BJ (cell line): ENCODE results near the gene ARHGAP26. TPM values are rescaled to one million over a fixed set of nuclear protein-coding genes. Genes with fewer than 3 reads are reported as not detected.
"Not testable (repeated sequence)": the region's sequence is repeated elsewhere in the genome, so short reads cannot be mapped to it uniquely, and the experiment has no call there.

Experiments used
- CTCF ChIA-PET: fragments of 350-600 bp; formaldehyde crosslinking; extraction: SDS; loops from one replicate; lab custom pipeline; 2021; ENCODE audit warnings: antibody characterized with exemption, inconsistent platforms; lab: Yijun Ruan, JAX
- POLR2A ChIA-PET: fragments of 300-600 bp; sonication (Branson Sonifier 250); formaldehyde crosslinking; extraction: SDS; loops from one replicate; lab custom pipeline; 2021; ENCODE audit warnings: antibody characterized with exemption; lab: Charles Lee
- DNase-seq: peaks from one replicate; pipeline ENCODE4 v3.0.0-alpha.2; 2011; ENCODE audit warnings: low read depth
- H3K27me3 ChIP-seq: 2 replicates; pipeline ENCODE4 v1.6.0; 2011; ENCODE audit warnings: low read length; ENCODE audit not compliant: control insufficient read depth, insufficient read depth
- H3K36me3 ChIP-seq: 2 replicates; pipeline ENCODE4 v1.5.1; 2011; ENCODE audit warnings: low read length; ENCODE audit not compliant: control insufficient read depth, insufficient read depth
- H3K4me3 ChIP-seq: 2 replicates; pipeline ENCODE4 v1.5.1; 2011; ENCODE audit warnings: low read depth, mild to moderate bottlenecking, control low read depth, low read length
- polyA plus RNA-seq: library from polyadenylated mRNA; depleted of rRNA; stranded (reverse); fragments of >200 nt; gene quantifications from 2 replicates; pipeline ENCODE4 v1.2.3, GENCODE V29; 2011
- TF ChIP-seq, protein P1 (sequence below): IDR thresholded peaks from 2 replicates; pipeline ENCODE4 v1.5.1; 2011; ENCODE audit warnings: low read depth, mild to moderate bottlenecking, control low read depth, inconsistent platforms, low read length, moderate library complexity; ENCODE audit not compliant: insufficient read depth

The ARHGAP26 gene
- polyA plus RNA-seq, 1 experiment: 4.8 TPM

DNA sequence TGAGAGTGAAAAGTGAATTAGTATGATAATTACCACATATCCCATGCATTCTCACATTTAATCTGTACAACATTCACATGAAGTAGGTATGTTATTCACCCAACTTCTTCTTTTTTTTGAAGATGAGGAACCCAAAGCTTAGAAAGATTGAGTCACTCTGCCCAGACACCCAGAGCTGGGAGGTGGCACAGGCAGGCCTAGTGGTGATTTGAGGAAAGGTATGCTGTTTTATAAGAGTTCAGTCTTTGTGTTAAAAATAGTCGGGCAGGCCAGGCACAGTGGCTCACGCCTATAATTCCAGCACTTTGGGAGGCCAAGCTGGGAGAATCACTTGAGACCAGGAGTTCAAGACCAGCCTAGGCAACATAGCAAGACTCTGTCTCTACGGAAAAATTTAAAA is 348.0 kb downstream of the ARHGAP26 start:
- TF ChIP-seq, protein P1, sequence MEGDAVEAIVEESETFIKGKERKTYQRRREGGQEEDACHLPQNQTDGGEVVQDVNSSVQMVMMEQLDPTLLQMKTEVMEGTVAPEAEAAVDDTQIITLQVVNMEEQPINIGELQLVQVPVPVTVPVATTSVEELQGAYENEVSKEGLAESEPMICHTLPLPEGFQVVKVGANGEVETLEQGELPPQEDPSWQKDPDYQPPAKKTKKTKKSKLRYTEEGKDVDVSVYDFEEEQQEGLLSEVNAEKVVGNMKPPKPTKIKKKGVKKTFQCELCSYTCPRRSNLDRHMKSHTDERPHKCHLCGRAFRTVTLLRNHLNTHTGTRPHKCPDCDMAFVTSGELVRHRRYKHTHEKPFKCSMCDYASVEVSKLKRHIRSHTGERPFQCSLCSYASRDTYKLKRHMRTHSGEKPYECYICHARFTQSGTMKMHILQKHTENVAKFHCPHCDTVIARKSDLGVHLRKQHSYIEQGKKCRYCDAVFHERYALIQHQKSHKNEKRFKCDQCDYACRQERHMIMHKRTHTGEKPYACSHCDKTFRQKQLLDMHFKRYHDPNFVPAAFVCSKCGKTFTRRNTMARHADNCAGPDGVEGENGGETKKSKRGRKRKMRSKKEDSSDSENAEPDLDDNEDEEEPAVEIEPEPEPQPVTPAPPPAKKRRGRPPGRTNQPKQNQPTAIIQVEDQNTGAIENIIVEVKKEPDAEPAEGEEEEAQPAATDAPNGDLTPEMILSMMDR: no peak
- ChIA-PET POLR2A (no interaction called here), CTCF (interaction anchor here (0.6 to 1.3 kb wide), 2 partner anchors 12 to 127 kb away, joined by 3 to 5 read pairs; no protein-coding TSS in a partner anchor)
- no peak for DNase-seq
- Histone ChIP-seq H3K4me3 (no peak overlapping the region), H3K36me3 (no peaks in the 10 kb centered on the region), H3K27me3 (no peaks in the 10 kb centered on the region)

DNA sequence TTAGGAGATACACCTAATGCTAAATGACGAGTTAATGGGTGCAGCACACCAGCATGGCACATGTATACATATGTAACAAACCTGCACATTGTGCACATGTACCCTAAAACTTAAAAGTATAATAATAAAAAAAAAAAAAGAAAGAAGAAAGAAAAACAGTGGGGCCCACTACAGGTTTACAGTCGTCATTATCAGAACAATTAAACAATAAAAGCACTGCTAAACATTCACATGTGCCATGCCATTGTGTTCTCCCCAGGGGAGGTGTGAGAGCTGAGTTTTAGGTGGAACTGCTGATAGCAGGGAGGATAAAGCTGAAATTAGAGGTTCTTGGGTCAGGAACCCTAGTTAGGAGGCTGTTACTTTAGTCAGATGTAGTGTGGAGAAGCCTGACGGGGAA is 348.6 kb downstream of the ARHGAP26 start:
- H3K27me3 ChIP-seq, POLR2A ChIA-PET, DNase-seq, H3K36me3 ChIP-seq, H3K4me3 ChIP-seq: not testable (repeated sequence)
- CTCF ChIA-PET: interaction anchor here (0.9 kb wide), 1 partner anchor 10 kb away, joined by 3 read pairs; no protein-coding TSS in a partner anchor

DNA sequence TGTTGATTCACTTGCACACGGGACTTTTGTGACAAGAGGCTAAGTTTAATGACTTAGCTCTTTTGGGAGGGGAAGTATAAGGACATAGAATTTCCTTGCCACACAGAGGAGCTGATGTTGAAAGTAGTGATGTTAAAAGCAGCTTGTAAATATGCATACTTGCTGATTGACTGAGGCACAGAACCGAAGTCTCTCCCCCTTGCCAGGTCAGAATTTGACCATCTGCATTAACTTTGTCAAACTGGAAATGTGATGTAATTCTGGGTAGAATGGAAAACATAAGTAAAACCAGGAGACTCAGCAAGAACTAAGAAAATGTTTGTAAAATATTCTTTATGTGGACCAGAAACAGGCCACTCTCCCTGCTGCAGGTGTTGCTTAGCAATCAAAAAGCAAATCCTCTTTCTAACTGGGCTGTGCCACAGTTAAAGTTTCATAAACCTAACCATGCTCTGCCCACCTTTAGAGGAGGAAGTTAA is 349.2 kb downstream of the ARHGAP26 start:
- ChIA-PET POLR2A (no interaction called here), CTCF (interaction anchor here (0.9 kb wide), 1 partner anchor 9 kb away, joined by 3 read pairs; no protein-coding TSS in a partner anchor)
- Histone ChIP-seq H3K4me3 (no peak overlapping the region), H3K36me3 (no peaks in the 10 kb centered on the region), H3K27me3 (no peaks in the 10 kb centered on the region)
- TF ChIP-seq, protein P1: no peak
- no peak for DNase-seq

DNA sequence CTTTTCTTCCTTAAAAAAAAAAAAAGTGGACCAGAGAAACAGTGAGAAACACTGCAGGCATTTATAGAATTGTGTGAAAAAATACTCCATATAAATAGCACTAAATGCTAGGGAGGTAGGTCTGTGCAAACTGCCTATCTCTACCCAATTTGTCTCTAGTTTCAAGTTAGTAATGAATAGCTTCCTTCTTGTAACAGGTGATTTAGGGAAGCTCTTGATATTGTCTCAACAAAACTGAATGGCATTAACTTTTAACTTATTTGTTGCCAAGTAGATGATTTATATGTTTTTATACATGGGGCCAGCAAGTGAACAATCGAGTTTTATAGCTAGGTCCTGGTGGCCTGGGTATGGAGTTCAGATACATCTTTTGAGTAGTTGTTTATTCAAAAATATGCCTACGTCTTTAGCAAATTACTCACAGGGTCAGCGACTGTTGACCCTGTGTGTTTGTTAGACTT is 349.7 kb downstream of the ARHGAP26 start:
- H3K36me3 ChIP-seq: no peaks in the 10 kb centered on the region
- POLR2A ChIA-PET: no interaction called here
- no peak overlapping the region for H3K4me3 ChIP-seq
- DNase-seq: no peak
- CTCF ChIA-PET: no interaction called here
- no peaks in the 10 kb centered on the region for H3K27me3 ChIP-seq
- TF ChIP-seq, protein P1: no peak

DNA sequence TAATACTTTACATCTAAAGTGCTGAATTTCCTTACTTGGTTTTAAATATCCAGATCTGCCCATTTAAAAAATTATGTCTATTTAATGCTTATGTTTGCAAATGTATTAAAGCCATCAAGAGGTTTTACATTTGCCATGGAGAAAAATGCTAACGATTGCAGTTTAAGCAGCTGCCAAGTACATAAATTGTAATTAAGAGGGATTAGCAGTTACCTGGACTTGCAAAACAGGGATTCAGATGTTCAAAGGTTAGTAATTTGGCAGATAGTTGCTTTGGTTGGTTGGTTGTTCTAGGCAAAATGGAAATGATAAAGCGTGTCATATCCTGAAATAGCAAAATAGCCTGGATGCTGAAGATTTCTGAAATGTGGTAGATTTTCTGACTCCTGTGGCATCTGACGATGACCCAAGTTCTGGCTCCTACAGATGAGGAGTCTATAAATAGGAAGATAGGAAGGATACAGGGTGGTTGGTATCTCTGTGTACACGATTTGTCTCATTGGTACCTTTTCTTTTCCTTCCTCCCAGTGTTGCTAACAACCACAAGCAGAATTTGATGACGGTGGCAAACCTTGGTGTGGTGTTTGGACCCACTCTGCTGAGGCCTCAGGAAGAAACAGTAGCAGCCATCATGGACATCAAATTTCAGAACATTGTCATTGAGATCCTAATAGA is 350.4 kb downstream of the ARHGAP26 start:
- CTCF ChIA-PET: no interaction called here
- TF ChIP-seq, protein P1: no peak
- POLR2A ChIA-PET: no interaction called here
- Histone ChIP-seq H3K4me3 (no peak overlapping the region), H3K27me3 (no peaks in the 10 kb centered on the region), H3K36me3 (no peaks in the 10 kb centered on the region)
- DNase-seq: no peak

DNA sequence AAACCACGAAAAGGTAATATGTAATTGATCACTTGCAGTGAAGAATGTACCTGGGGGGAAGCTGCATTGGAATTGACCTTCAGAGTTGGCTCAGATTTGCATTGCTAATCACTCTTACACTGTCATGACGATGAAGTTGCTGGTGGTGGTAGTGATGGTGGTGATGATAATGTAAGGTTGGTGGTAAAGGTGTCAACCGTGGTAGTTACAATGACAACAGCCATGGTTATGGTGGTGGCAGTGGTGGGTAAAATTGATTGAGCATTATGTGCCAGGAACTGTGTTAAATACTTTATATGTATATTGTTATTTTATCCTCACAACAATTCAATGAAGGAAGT is 350.9 kb downstream of the ARHGAP26 start:
- no peaks in the 10 kb centered on the region for H3K36me3 ChIP-seq
- POLR2A ChIA-PET: no interaction called here
- TF ChIP-seq, protein P1: no peak
- CTCF ChIA-PET: no interaction called here
- H3K4me3 ChIP-seq: no peak overlapping the region
- no peak for DNase-seq
- no peaks in the 10 kb centered on the region for H3K27me3 ChIP-seq
